Measurements from ENCODE around the gene ORMDL1.
A peak's percentile ranks its signal among the peaks of the same experiment; 100 is the strongest.

ORMDL1 gene, protein sequence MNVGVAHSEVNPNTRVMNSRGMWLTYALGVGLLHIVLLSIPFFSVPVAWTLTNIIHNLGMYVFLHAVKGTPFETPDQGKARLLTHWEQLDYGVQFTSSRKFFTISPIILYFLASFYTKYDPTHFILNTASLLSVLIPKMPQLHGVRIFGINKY

DNA sequence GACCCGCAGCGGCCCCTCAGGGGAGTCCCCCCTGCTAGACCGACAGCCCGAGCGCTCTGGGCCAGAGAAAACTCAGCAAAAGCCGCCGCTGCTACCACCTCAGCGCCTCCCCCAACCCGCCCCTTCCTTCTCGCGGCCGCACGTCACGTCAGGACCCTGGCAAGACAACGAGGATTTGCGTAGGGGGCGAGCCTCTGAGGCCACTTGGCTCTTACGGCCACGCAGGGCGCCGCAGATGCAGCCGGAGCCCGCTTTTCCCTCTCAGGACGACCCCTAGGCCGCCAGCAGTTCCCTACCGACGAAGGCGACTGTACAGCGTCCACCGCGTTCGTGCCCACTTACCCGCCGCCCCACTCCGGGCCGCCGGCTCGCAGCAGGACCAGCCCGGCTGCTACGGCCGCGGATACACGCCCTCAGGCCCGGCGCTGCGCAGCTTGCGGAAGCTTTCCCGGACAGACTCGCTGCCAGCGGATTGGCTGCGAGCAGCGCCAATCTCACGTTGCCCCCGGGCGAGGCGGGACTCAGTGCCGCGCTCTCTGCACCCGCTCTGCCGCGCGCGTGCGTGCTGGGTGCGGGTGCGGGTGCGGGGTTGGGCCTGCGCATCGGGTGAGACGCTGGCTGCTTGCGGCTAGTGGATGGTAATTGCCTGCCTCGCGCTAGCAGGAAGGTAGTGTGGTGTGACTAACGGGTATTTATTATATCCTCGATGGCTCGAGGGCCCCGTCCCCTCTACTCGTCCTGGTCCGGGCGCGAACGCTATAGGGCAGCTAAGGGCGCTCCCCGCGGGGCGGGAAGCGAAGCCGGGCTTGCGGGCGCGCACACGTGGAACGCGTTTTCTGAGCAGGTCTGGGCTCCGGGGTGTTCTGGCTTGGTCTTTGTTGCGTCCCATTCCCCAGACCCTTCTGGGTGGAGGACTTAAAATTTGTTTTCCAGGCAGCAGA lies at the start of gene ORMDL1, which contains the start of gene PMS1:
ORMDL1 (minus strand) TSS at position 413 of the 941 bp plus-strand sequence. CDS start 1,744 bp downstream, outside the sequence.
PMS1 (plus strand) TSS at position 524 of the 941 bp plus-strand sequence. CDS start 7,360 bp downstream, outside the sequence.
- no peaks in the 10 kb centered on the region for H3K27me3 ChIP-seq (ENCODE audit: low read length)
- peak within 1 kb of the TSS; percentile 76 for H2AFZ ChIP-seq (ENCODE audit: low read depth, low read length, severe bottlenecking)
- no peaks in the 10 kb centered on the region for H3F3A ChIP-seq (ENCODE audit: insufficient read depth)
- no peak for TF ChIP-seq EZH2phosphoT487 (conservative IDR thresholded peaks at IDR 0.05; ENCODE audit: low read length)
- TF ChIP-seq, protein P1, sequence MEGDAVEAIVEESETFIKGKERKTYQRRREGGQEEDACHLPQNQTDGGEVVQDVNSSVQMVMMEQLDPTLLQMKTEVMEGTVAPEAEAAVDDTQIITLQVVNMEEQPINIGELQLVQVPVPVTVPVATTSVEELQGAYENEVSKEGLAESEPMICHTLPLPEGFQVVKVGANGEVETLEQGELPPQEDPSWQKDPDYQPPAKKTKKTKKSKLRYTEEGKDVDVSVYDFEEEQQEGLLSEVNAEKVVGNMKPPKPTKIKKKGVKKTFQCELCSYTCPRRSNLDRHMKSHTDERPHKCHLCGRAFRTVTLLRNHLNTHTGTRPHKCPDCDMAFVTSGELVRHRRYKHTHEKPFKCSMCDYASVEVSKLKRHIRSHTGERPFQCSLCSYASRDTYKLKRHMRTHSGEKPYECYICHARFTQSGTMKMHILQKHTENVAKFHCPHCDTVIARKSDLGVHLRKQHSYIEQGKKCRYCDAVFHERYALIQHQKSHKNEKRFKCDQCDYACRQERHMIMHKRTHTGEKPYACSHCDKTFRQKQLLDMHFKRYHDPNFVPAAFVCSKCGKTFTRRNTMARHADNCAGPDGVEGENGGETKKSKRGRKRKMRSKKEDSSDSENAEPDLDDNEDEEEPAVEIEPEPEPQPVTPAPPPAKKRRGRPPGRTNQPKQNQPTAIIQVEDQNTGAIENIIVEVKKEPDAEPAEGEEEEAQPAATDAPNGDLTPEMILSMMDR (IDR thresholded peaks at IDR 0.05; ENCODE audit: insufficient read depth, low read length, poor library complexity, severe bottlenecking), result no peak
- peak within 1 kb of the TSS; percentile 84 for H3K27ac ChIP-seq (ENCODE audit: low read depth, low read length)
- no peaks in the 10 kb centered on the region for H3K9me2 ChIP-seq (replicated peaks; ENCODE audit: insufficient read depth, low read length)
- peaks cover 26% of the 10 kb centered on the region; the same call in 1 of the 2 replicates for H3K36me3 ChIP-seq (ENCODE audit: low read length)
- no peaks in the 10 kb centered on the region for H3K9me3 ChIP-seq (ENCODE audit: insufficient read depth, low read length)
- no peaks in the 10 kb centered on the region for H4K20me1 ChIP-seq (ENCODE audit: low read depth, low read length)
- peak within 1 kb of the TSS; percentile 70 for H3K4me3 ChIP-seq (ENCODE audit: insufficient read depth, low read length, poor library complexity, severe bottlenecking)
- peak within 1 kb of the TSS; percentile 94 for H3K4me2 ChIP-seq (ENCODE audit: low read depth, low read length, poor library complexity, severe bottlenecking)
- H3K9ac ChIP-seq (ENCODE audit: low read length), result peak within 1 kb of the TSS; percentile 77
- H3K79me2 ChIP-seq (ENCODE audit: insufficient read depth, low read length), result peaks cover 93% of the 10 kb centered on the region

DNA sequence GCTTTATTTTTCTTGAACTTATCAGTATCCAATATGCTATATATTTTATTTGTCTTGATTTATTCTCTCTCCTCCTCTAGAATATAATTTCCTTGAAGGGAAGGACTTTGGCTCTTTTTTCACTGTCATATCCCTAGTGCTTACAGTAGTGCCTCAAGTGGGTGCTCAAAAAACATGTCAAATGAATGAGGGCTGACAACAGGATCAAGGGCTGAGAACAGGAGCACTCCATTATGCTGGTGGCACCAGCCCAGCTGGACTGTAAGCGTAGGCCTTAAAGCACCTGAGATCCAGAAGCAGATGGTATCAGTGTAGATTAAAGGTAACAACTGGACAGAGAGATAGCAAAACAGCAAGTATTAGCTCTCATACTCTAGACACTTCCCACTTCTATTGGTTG lies 46.4 kb upstream of the ORMDL1 start:
- Histone ChIP-seq H4K20me1 (ENCODE audit: low read depth, low read length) (no peaks in the 10 kb centered on the region; the same call in 1 of the 2 replicates), H3K9ac (ENCODE audit: low read length) (no peak overlapping the region), H3K4me2 (ENCODE audit: low read depth, low read length, poor library complexity, severe bottlenecking) (no peak overlapping the region), H3K4me3 (ENCODE audit: insufficient read depth, low read length, poor library complexity, severe bottlenecking) (no peak overlapping the region), H3K27me3 (ENCODE audit: low read length) (no peaks in the 10 kb centered on the region), H3K9me3 (ENCODE audit: insufficient read depth, low read length) (no peaks in the 10 kb centered on the region), H3F3A (ENCODE audit: insufficient read depth) (0 out of 2 replicates have a peak, but pooled peaks cover 3% of the 10 kb centered on the region), H3K79me2 (ENCODE audit: insufficient read depth, low read length) (peaks cover 16% of the 10 kb centered on the region), H2AFZ (ENCODE audit: low read depth, low read length, severe bottlenecking) (no peak overlapping the region), H3K27ac (ENCODE audit: low read depth, low read length) (no peak overlapping the region), H3K9me2 (replicated peaks; ENCODE audit: insufficient read depth, low read length) (no peaks in the 10 kb centered on the region), H3K36me3 (ENCODE audit: low read length) (peaks cover 12% of the 10 kb centered on the region; the same call in 1 of the 2 replicates)
- TF ChIP-seq, protein P1 (IDR thresholded peaks at IDR 0.05; ENCODE audit: insufficient read depth, low read length, poor library complexity, severe bottlenecking), result no peak
- TF ChIP-seq EZH2phosphoT487 (conservative IDR thresholded peaks at IDR 0.05; ENCODE audit: low read length), result no peak

DNA sequence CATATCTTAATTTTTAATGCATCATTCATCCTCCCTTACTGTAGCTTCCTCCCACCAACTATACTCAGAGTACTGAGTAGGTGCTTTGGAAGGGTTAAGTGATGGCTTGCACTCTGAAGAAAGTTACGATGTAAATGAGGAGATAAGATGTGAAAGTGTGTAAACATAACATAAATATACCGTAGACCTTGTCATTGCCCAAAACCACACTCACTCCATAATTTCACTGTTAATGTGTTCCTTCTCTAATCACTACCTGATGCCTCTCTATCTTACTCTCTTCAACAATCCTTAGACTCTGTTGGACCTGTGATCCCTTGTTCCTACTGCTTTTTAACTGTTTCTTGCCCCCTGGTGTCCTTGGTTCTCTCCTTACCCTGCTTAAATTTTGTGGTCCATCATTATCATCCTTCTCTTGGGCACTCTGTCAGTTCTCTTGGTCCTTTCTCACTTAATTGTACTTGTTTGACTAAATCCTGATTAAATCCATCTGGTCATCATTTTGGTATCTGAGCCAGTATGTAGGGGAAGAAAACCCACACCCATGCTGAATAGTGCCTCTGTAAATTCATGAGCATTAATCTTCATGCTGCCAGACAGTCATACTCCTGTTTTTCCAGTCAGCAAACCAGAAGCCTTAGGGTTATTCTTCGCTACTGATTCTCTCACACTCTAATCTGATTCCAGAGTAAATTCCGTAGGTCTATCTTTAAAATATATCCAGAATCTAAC lies 45.1 kb upstream of the ORMDL1 start:
- Histone ChIP-seq H3F3A (ENCODE audit: insufficient read depth) (0 out of 2 replicates have a peak, but pooled peaks cover 4% of the 10 kb centered on the region), H3K4me3 (ENCODE audit: insufficient read depth, low read length, poor library complexity, severe bottlenecking) (no peak overlapping the region), H2AFZ (ENCODE audit: low read depth, low read length, severe bottlenecking) (no peak overlapping the region), H4K20me1 (ENCODE audit: low read depth, low read length) (peaks cover 7% of the 10 kb centered on the region), H3K36me3 (ENCODE audit: low read length) (peaks cover 21% of the 10 kb centered on the region; the same call in 1 of the 2 replicates), H3K9me2 (replicated peaks; ENCODE audit: insufficient read depth, low read length) (no peaks in the 10 kb centered on the region), H3K4me2 (ENCODE audit: low read depth, low read length, poor library complexity, severe bottlenecking) (no peak overlapping the region), H3K9ac (ENCODE audit: low read length) (no peak overlapping the region), H3K9me3 (ENCODE audit: insufficient read depth, low read length) (no peaks in the 10 kb centered on the region), H3K27ac (ENCODE audit: low read depth, low read length) (no peak overlapping the region), H3K79me2 (ENCODE audit: insufficient read depth, low read length) (peaks cover 28% of the 10 kb centered on the region), H3K27me3 (ENCODE audit: low read length) (no peaks in the 10 kb centered on the region)
- no peak for TF ChIP-seq EZH2phosphoT487 (conservative IDR thresholded peaks at IDR 0.05; ENCODE audit: low read length)
- TF ChIP-seq, protein P1 (IDR thresholded peaks at IDR 0.05; ENCODE audit: insufficient read depth, low read length, poor library complexity, severe bottlenecking), result no peak

All from SU-DHL-6 (cell line).